ENCODE data around the gene TRIM24.

DNA sequence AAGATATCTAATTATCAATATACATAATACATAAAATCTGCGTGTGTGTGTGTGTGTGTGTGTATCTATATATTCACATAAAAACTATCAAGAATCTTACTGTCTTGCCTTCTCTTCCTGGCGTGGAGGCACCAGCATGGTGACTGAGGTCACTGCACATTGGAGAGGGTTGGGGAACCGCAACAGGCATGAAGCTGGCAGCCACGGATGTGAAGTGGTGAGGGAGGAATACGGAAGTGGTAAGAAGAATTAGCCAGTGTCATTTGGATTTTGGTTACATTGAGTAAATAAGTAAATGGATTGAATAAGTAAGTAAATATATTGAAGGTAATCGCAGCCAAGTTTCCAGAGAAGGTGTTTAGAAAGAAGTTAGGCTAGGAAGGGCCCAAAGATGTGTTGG, 85.1 kb downstream of the TRIM24 start:
- TF ChIP-seq, protein P1, sequence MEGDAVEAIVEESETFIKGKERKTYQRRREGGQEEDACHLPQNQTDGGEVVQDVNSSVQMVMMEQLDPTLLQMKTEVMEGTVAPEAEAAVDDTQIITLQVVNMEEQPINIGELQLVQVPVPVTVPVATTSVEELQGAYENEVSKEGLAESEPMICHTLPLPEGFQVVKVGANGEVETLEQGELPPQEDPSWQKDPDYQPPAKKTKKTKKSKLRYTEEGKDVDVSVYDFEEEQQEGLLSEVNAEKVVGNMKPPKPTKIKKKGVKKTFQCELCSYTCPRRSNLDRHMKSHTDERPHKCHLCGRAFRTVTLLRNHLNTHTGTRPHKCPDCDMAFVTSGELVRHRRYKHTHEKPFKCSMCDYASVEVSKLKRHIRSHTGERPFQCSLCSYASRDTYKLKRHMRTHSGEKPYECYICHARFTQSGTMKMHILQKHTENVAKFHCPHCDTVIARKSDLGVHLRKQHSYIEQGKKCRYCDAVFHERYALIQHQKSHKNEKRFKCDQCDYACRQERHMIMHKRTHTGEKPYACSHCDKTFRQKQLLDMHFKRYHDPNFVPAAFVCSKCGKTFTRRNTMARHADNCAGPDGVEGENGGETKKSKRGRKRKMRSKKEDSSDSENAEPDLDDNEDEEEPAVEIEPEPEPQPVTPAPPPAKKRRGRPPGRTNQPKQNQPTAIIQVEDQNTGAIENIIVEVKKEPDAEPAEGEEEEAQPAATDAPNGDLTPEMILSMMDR (IDR thresholded peaks at IDR 0.05) = no peak
- TF ChIP-seq POLR2A (IDR thresholded peaks at IDR 0.05) = no peak
